GM06990 (cell line): ENCODE measurements around the gene DHRS7B.

Experiments
- DNase-seq: peaks from one replicate; pipeline ENCODE4 v3.0.0-alpha.2; 2011; ENCODE audit not compliant: insufficient read length; ENCODE audit errors: extremely low read depth
- H3K27me3 ChIP-seq: replicated peaks from 2 replicates; pipeline ENCODE4 v1.6.0; 2011; ENCODE audit warnings: low read length; ENCODE audit not compliant: control insufficient read depth, insufficient read depth
- H3K36me3 ChIP-seq: 2 replicates; pipeline ENCODE4 v1.5.1; 2011; ENCODE audit warnings: low read length; ENCODE audit not compliant: control insufficient read depth, insufficient read depth
- H3K4me3 ChIP-seq: replicated peaks from 2 replicates; pipeline ENCODE4 v1.5.1; 2011; ENCODE audit warnings: low read depth, mild to moderate bottlenecking, control low read depth, low read length
- CTCF ChIP-seq: IDR thresholded peaks from 2 replicates; pipeline ENCODE4 v1.5.1; 2011; ENCODE audit warnings: low read length, control low read depth, mild to moderate bottlenecking, inconsistent platforms; ENCODE audit not compliant: insufficient read depth, poor library complexity, severe bottlenecking

Gene DHRS7B

GRCh38 chr17:21228111-21228510 lies 101.3 kb downstream of the DHRS7B start:
- no peaks in the 10 kb centered on the region for H3K27me3 ChIP-seq
- no peak for DNase-seq
- no peaks in the 10 kb centered on the region; the same call in 1 of the 2 replicates for H3K36me3 ChIP-seq
- H3K4me3 ChIP-seq, result no peak overlapping the region
- no peak for TF ChIP-seq CTCF

- Histone ChIP-seq H3K36me3 (no peaks in the 10 kb centered on the region; the same call in 1 of the 2 replicates), H3K4me3 (no peak overlapping the region), H3K27me3 (no peaks in the 10 kb centered on the region)
- TF ChIP-seq CTCF, result no peak
- no peak for DNase-seq
Measured at GRCh38 chr17:21228845-21229244, 102.1 kb downstream of the DHRS7B start.

- Histone ChIP-seq H3K27me3 (no peaks in the 10 kb centered on the region), H3K4me3 (no peak overlapping the region), H3K36me3 (no peaks in the 10 kb centered on the region)
- no peak for DNase-seq
- no peak for TF ChIP-seq CTCF
Measured at GRCh38 chr17:21231533-21231932, 104.8 kb downstream of the DHRS7B start.

- Histone ChIP-seq H3K27me3 (no peaks in the 10 kb centered on the region), H3K36me3 (no peaks in the 10 kb centered on the region), H3K4me3 (no peak overlapping the region)
- no peak for DNase-seq
- TF ChIP-seq CTCF, result no peak
Measured at GRCh38 chr17:21232033-21232749, 105.4 kb downstream of the DHRS7B start.

GRCh38 chr17:21233581-21234347 lies 107.0 kb downstream of the DHRS7B start:
- Histone ChIP-seq H3K27me3 (no peaks in the 10 kb centered on the region), H3K4me3 (no peak overlapping the region), H3K36me3 (no peaks in the 10 kb centered on the region)
- TF ChIP-seq CTCF, result no peak
- no peak for DNase-seq

GRCh38 chr17:21235921-21236320 lies 109.2 kb downstream of the DHRS7B start:
- Histone ChIP-seq H3K36me3 (no peaks in the 10 kb centered on the region), H3K27me3 (no peaks in the 10 kb centered on the region), H3K4me3 (no peak overlapping the region)
- DNase-seq, result no peak
- no peak for TF ChIP-seq CTCF
